ENCODE results near the gene OR10A4. TPM values are rescaled to one million over a fixed set of nuclear protein-coding genes. Genes with fewer than 3 reads are reported as not detected.
"Not testable (repeated sequence)": the region's sequence is repeated elsewhere in the genome, so short reads cannot be mapped to it uniquely, and the experiment has no call there.

OR10A4 gene
- total RNA-seq, 1 donor from 2014 or later = not detected

GRCh38 chr11:6862961-6863360 is 13.5 kb upstream of the OR10A4 start, which contains the start of gene OR10A2:
TSS of gene OR10A2 (plus strand) at chr11:6863057. CDS start at chr11:6869755, 6,698 bp downstream.
- DNase-seq = no peak
- no peak for TF ChIP-seq CTCF (IDR thresholded peaks at IDR 0.05)
- Histone ChIP-seq H3K36me3 (no peaks in the 10 kb centered on the region), H3K9me3 (no peaks in the 10 kb centered on the region), H3K4me1 (no peaks in the 10 kb centered on the region), H3K27ac (no peak within 1 kb of the TSS), H3K4me3 (no peak within 1 kb of the TSS), H3K27me3 (ENCODE audit: low read depth) (no peaks in the 10 kb centered on the region)
- intact Hi-C loops (cut with DNase I) = no loop called here
- ATAC-seq = no peak

- Histone ChIP-seq H3K27me3 (ENCODE audit: low read depth) (no peaks in the 10 kb centered on the region), H3K4me1 (no peaks in the 10 kb centered on the region), H3K4me3 (no peak overlapping the region), H3K27ac (no peak overlapping the region), H3K9me3 (no peaks in the 10 kb centered on the region), H3K36me3 (no peaks in the 10 kb centered on the region)
- no peak for ATAC-seq
- DNase-seq = no peak
- TF ChIP-seq CTCF (IDR thresholded peaks at IDR 0.05) = no peak
- intact Hi-C loops (cut with DNase I) = no loop called here
Measured at GRCh38 chr11:6864438-6864837, 12.0 kb upstream of the OR10A4 start.

- Histone ChIP-seq H3K27me3 (ENCODE audit: low read depth) (no peaks in the 10 kb centered on the region), H3K4me1 (no peaks in the 10 kb centered on the region), H3K27ac (no peak overlapping the region), H3K9me3 (no peaks in the 10 kb centered on the region), H3K36me3 (no peaks in the 10 kb centered on the region), H3K4me3 (no peak overlapping the region)
- intact Hi-C loops (cut with DNase I) = no loop called here
- ATAC-seq = no peak
- no peak for DNase-seq
- TF ChIP-seq CTCF (IDR thresholded peaks at IDR 0.05) = no peak
Measured at GRCh38 chr11:6871278-6871677, 5.1 kb upstream of the OR10A4 start.

- Histone ChIP-seq H3K27me3 (ENCODE audit: low read depth) (no peaks in the 10 kb centered on the region), H3K4me3 (no peak overlapping the region), H3K36me3 (no peaks in the 10 kb centered on the region), H3K4me1 (no peaks in the 10 kb centered on the region), H3K9me3 (no peaks in the 10 kb centered on the region), H3K27ac (no peak overlapping the region)
- TF ChIP-seq CTCF (IDR thresholded peaks at IDR 0.05) = no peak
- DNase-seq (no peak), ATAC-seq (no peak)
- intact Hi-C loops (cut with DNase I) = no loop called here
Measured at GRCh38 chr11:6875761-6876160, 664 bp upstream of the OR10A4 start.

GRCh38 chr11:6876914-6877313 is 489 bp downstream of the OR10A4 start:
- TF ChIP-seq CTCF (IDR thresholded peaks at IDR 0.05) = no peak
- DNase-seq = no peak
- no peak overlapping the region for H3K4me3 ChIP-seq
- H3K36me3 ChIP-seq = no peaks in the 10 kb centered on the region
- no peak for ATAC-seq
- no peak overlapping the region for H3K27ac ChIP-seq
- H3K27me3 ChIP-seq (ENCODE audit: low read depth) = no peaks in the 10 kb centered on the region
- H3K9me3 ChIP-seq = no peaks in the 10 kb centered on the region
- no peaks in the 10 kb centered on the region for H3K4me1 ChIP-seq
- intact Hi-C loops (cut with DNase I) = no loop called here

GRCh38 chr11:6882751-6883150 is 6.3 kb downstream of the OR10A4 start:
- no peak for TF ChIP-seq CTCF (IDR thresholded peaks at IDR 0.05)
- Histone ChIP-seq H3K27ac (no peak overlapping the region), H3K4me3 (no peak overlapping the region), H3K4me1 (no peaks in the 10 kb centered on the region), H3K27me3 (ENCODE audit: low read depth) (no peaks in the 10 kb centered on the region), H3K9me3 (no peaks in the 10 kb centered on the region), H3K36me3 (no peaks in the 10 kb centered on the region)
- DNase-seq = no peak
- no peak for ATAC-seq
- intact Hi-C loops (cut with DNase I) = no loop called here

GRCh38 chr11:6887711-6888110 is 11.3 kb downstream of the OR10A4 start:
- H3K4me1 ChIP-seq; H3K4me3 ChIP-seq; H3K36me3 ChIP-seq; H3K27ac ChIP-seq; H3K9me3 ChIP-seq; ATAC-seq; intact Hi-C loops (cut with DNase I); DNase-seq; H3K27me3 ChIP-seq (ENCODE audit: low read depth): not testable (repeated sequence)

Measured in lower lobe of right lung (tissue), 2 donors.